Heart left ventricle (tissue), 16 donors: ENCODE results near the gene SYDE2. TPM values are rescaled to one million over a fixed set of nuclear protein-coding genes. Genes with fewer than 3 reads are reported as not detected.
A peak's percentile ranks its signal among the peaks of the same experiment; 100 is the strongest.

ENCODE experiments used
- ATAC-seq, 4 donors: fragments of 200-7000 bp; cut with Tn5 transposase; one replicate each; pipeline ENCODE4 v1.9.1; 2020 to 2022; ENCODE audit warnings: moderate library complexity in 4 of 4, mild to moderate bottlenecking in 3 of 4, moderate number of reproducible peaks in 1 of 4
- DNase-seq, 5 donors: peaks; one replicate each; pipeline ENCODE4 v3.0.0-alpha.2; 2020
- H3K27ac ChIP-seq, 12 donors: fragments of 200-600 bp; sonication (generic) in 4 of 12; one replicate each; pipeline versions ENCODE4 v1.5.0 to v1.8.0; 2016 to 2022; ENCODE audit warnings: mild to moderate bottlenecking in 2 of 12
- H3K27me3 ChIP-seq, 9 donors: fragments of 200-600 bp; sonication (generic) in 2 of 9; one replicate each; pipeline versions ENCODE4 v1.5.1 to v1.8.0; 2016 to 2022; ENCODE audit warnings: mild to moderate bottlenecking in 3 of 9
- H3K36me3 ChIP-seq, 9 donors: fragments of 200-600 bp; sonication (generic) in 2 of 9; one replicate each; pipeline versions ENCODE4 v1.5.0 to v1.8.0; 2018 to 2022; ENCODE audit warnings: mild to moderate bottlenecking in 2 of 9
- H3K4me1 ChIP-seq, 12 donors: fragments of 200-600 bp; sonication (generic) in 4 of 12; one replicate each; pipeline versions ENCODE4 v1.5.0 to v1.8.0; 2016 to 2022; ENCODE audit warnings: mild to moderate bottlenecking in 3 of 12
- H3K4me3 ChIP-seq, 12 donors: fragments of 200-600 bp; sonication (generic) in 4 of 12; one replicate each; pipeline versions ENCODE4 v1.5.0 to v1.8.0; 2017 to 2022; ENCODE audit warnings: mild to moderate bottlenecking in 9 of 12, moderate library complexity in 4 of 12
- H3K9me3 ChIP-seq, 12 donors: fragments of 200-600 bp; sonication (generic) in 4 of 12; one replicate each; pipeline versions ENCODE4 v1.5.0 to v1.8.0; 2016 to 2022; ENCODE audit warnings: mild to moderate bottlenecking in 1 of 12
- POLR2A ChIP-seq, 2 donors: fragments of 450-650 bp; IDR thresholded peaks; one replicate each; pipeline ENCODE4 v1.6.1; 2017; ENCODE audit warnings: antibody characterized with exemption in 2 of 2, mild to moderate bottlenecking in 2 of 2, moderate library complexity in 2 of 2
- WGBS, 4 donors: extraction: QIAGEN DNeasy Blood & Tissue Kit in 2 of 4; methylation state at CpG; one replicate each; pipeline versions ENCODE4 v1.1.5 to v1.1.7; 2013 to 2018; 5-methylcytosine and 5-hydroxymethylcytosine counted together
- intact Hi-C, 10 donors: fragments of 100-400 bp; cut with DNase I; formaldehyde crosslinking; loops; one replicate each; pipeline versions ENCODE4 v1.11.1 to v1.14.2; 2022
- polyA plus RNA-seq, 2 donors: library from polyadenylated mRNA; stranded (reverse); fragments of 200-250 nt; gene quantifications; one replicate each; pipeline ENCODE4 v1.2.3, GENCODE V29; 2013
- total RNA-seq, 9 donors: library from RNA; depleted of rRNA in 2 of 9; stranded (reverse); fragments of >200 nt in 2 of 9; fragmentation: NEBNext Ultra II Directional in 3 of 9; extraction: Animal tissue kit (Norgen Biotek cat#: 25700) in 3 of 9; gene quantifications; one replicate each; pipeline versions ENCODE4 v1.1.0 to v1.2.4, GENCODE V29; 2016 to 2023
- TF ChIP-seq, protein P1 (sequence below), 12 donors: fragments of 200-600 bp; sonication (generic) in 4 of 12; IDR thresholded peaks; one replicate each; pipeline versions ENCODE4 v1.5.0 to v1.8.0; 2018 to 2022; ENCODE audit warnings: antibody characterized with exemption in 12 of 12, mild to moderate bottlenecking in 5 of 12
- donor health status: ischemic (EF 13 %, LVEDD 7.1; RV severe dilation, severe dysfunction).
- donor health status: healthy with polysubstance abuse.
- donor health status: DM: no; HTN: yes; CAD: no.
- donor health status: DM: no; HTN: no; CAD: no.
- donor health status: ischemic (EF 25% LVEDD 6.9; RV normal size, moderate dysfunction).
- donor health status: ischemic (EF 25% LVEDD 5.7; RV mildly dilated, moderate dysfunction).
- donor health status: healthy.
- donor health status: DM: yes; HTN: yes; CAD: no.
- donor health status: ischemic (EF 35%, LVEDD 5.7; RV mildly dilated, moderate dysfunction).
- donor health status: nonischemic (EF 11% LVEDD 7.7; RV severe dilation, severe dysfunction).
- donor health status: DM: yes; HTN: yes; CAD: no.
- donor health status: PGD.
- donor health status: ischemic (EF 29% LVEDD 5.4; RV normal size, mild dysfunction).
- donor health status: nonischemic (EF 23%, LVEDD 6.1; RV moderate dilation, normal function).

SYDE2 gene
- total and polyA plus RNA-seq, 11 donors: 2.4 to 25.8 (median 19.4) TPM

DNA sequence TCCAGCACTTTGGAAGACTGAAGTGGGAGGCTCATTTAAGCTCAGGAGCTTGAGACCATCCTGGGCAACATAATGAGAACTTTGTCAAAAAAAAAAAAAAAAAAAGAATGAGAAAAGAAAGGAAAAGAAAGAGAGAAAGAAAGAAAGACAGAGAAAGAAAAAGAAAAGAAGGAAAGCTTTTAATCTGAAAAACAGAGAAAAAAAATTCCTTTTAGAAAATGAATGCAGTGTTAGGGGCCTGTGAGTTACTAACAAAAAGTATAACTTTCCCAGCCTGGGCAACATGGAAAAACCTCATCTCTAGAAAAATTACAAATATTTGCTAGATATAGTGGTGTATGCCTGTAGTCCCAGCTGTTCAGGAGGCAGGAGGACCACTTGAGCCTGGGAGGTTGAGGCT lies 15.9 kb upstream of the SYDE2 start:
- Histone ChIP-seq H3K27ac (no peak overlapping the region), H3K4me1 (peaks cover 0 to 7% (median 0%) of the 10 kb centered on the region in 12 donors), H3K36me3 (no peaks in the 10 kb centered on the region), H3K4me3 (no peak overlapping the region), H3K27me3 (peaks cover 0 to 4% (median 0%) of the 10 kb centered on the region in 9 donors), H3K9me3 (no peaks in the 10 kb centered on the region)
- ATAC-seq (no peak), DNase-seq (no peak)
- no peak for TF ChIP-seq POLR2A (IDR thresholded peaks at IDR 0.05)
- TF ChIP-seq, protein P1, sequence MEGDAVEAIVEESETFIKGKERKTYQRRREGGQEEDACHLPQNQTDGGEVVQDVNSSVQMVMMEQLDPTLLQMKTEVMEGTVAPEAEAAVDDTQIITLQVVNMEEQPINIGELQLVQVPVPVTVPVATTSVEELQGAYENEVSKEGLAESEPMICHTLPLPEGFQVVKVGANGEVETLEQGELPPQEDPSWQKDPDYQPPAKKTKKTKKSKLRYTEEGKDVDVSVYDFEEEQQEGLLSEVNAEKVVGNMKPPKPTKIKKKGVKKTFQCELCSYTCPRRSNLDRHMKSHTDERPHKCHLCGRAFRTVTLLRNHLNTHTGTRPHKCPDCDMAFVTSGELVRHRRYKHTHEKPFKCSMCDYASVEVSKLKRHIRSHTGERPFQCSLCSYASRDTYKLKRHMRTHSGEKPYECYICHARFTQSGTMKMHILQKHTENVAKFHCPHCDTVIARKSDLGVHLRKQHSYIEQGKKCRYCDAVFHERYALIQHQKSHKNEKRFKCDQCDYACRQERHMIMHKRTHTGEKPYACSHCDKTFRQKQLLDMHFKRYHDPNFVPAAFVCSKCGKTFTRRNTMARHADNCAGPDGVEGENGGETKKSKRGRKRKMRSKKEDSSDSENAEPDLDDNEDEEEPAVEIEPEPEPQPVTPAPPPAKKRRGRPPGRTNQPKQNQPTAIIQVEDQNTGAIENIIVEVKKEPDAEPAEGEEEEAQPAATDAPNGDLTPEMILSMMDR (IDR thresholded peaks at IDR 0.05): no peak
- intact Hi-C loops: no loop called here

DNA sequence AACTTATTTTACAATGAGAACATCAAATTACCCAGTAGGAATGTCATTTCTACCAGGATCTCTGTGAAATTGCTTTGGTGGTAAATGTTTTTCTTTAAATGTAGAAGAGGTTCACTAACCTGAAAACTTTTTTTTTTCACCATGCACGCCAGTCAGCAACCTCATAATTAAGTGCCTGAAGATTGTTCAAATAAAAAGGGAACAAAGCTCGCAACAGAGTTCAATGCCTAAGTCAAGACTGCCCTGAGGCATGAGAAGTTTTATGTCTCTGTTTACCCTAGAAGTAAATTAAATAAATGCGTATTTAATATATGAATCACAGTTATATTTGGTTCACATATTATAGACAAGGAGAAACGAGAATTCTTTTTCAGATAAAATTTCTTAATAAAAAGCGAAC lies 13.8 kb upstream of the SYDE2 start:
- ATAC-seq (no peak), DNase-seq (no peak)
- WGBS, 4 donors: 82 to 89% (median 86%) methylated on average over 5 of the region's 5 CpGs
- H3K9me3 ChIP-seq: no peaks in the 10 kb centered on the region
- no peaks in the 10 kb centered on the region for H3K4me1 ChIP-seq
- TF ChIP-seq POLR2A (IDR thresholded peaks at IDR 0.05): no peak
- TF ChIP-seq, protein P1 (IDR thresholded peaks at IDR 0.05): no peak
- H3K36me3 ChIP-seq: no peaks in the 10 kb centered on the region
- H3K27me3 ChIP-seq: peaks cover 0 to 4% (median 0%) of the 10 kb centered on the region in 9 donors
- intact Hi-C loops: no loop called here
- H3K27ac ChIP-seq: peak overlapping the region in 1 of 12 donors; percentile 61
- no peak overlapping the region for H3K4me3 ChIP-seq

DNA sequence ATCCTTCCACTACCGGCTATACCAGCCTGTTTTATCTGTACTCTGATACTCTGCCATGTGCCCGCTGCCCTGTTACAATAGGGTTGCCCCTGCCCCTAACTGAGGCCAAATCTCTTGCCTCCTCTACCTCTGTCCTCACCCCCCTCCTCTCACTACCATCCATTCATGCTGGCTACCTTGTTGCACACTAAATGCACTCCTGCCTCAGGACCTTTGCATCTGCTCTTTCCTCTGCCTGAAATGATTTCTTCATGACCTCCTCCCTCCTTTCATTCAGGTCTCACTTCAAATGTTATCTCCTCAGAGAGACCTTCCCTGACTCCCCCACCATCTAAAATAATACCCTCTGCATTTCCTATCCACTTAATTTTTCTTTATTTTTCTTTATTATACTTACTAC lies 7.7 kb upstream of the SYDE2 start:
- Histone ChIP-seq H3K27me3 (peaks cover 0 to 17% (median 0%) of the 10 kb centered on the region in 9 donors), H3K27ac (no peak overlapping the region), H3K4me1 (no peaks in the 10 kb centered on the region), H3K4me3 (no peak overlapping the region), H3K36me3 (no peaks in the 10 kb centered on the region), H3K9me3 (no peaks in the 10 kb centered on the region)
- no peak for ATAC-seq
- TF ChIP-seq, protein P1 (IDR thresholded peaks at IDR 0.05): no peak
- TF ChIP-seq POLR2A (IDR thresholded peaks at IDR 0.05): no peak
- WGBS, 4 donors: 27 to 37% (median 32%) methylated on average over 2 of the region's 2 CpGs
- intact Hi-C loops: no loop called here
- no peak for DNase-seq

DNA sequence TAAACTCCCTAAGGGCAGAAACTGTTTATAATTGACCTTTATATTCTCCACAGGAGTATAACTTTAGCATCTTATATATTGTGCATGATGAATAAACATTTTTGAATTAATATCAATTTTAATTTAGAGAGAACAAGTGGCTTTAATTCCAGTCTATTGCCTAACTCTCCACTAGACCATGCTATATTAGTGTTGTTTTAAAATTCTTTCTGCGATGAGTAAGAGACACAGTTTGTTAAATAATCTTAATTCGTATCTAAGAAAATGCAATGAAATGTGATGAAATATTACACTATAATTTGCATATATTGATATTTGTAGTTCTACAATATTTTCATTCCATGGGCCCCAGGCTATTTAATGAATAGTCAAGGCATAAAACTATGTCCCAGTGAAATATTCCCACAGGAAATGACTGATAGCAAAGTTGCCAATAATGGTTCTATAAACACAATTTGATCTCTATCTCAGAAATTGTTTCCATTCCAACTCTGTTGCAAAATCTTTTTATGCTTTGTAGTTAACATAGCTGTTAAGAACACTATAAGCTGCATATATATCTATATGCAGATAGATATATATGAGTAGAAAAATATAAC lies 2.9 kb upstream of the SYDE2 start:
- Histone ChIP-seq H3K27me3 (peaks cover 0 to 60% (median 13%) of the 10 kb centered on the region in 9 donors), H3K27ac (peak overlapping the region in 1 of 12 donors; percentile 99), H3K36me3 (no peaks in the 10 kb centered on the region), H3K4me3 (no peak overlapping the region), H3K4me1 (peaks cover 0 to 18% (median 2%) of the 10 kb centered on the region in 12 donors), H3K9me3 (no peaks in the 10 kb centered on the region)
- ATAC-seq (no peak), DNase-seq (no peak)
- no peak for TF ChIP-seq POLR2A (IDR thresholded peaks at IDR 0.05)
- TF ChIP-seq, protein P1 (IDR thresholded peaks at IDR 0.05): no peak
- 83 to 94% (median 88%) methylated on average over 2 of the region's 2 CpGs for WGBS, 4 donors
- intact Hi-C loops: loop anchor here in 2 of 10 donors (5.0 kb wide), 3 partner anchors 39 to 71 kb away; no protein-coding TSS in a partner anchor
